GM10847 (cell line): ENCODE measurements around the gene BCO1.
A peak's percentile ranks its signal among the peaks of the same experiment; 100 is the strongest.

Source experiments
- POLR2A ChIP-seq: IDR thresholded peaks from 2 replicates; pipeline ENCODE4 v1.6.1; 2011; ENCODE audit not compliant: insufficient read length; ENCODE audit errors: extremely low read depth

The BCO1 gene

GRCh38 chr16:81284995-81285600, 46.6 kb downstream of the BCO1 start:
- no peak for TF ChIP-seq POLR2A

GRCh38 chr16:81286190-81286589, 47.7 kb downstream of the BCO1 start:
- no peak for TF ChIP-seq POLR2A

- TF ChIP-seq POLR2A: no peak
Measured at GRCh38 chr16:81291117-81291516, 52.6 kb downstream of the BCO1 start.

GRCh38 chr16:81292936-81293335, 54.4 kb downstream of the BCO1 start:
- TF ChIP-seq POLR2A: no peak

GRCh38 chr16:81293909-81294802, 55.7 kb downstream of the BCO1 start:
- TF ChIP-seq POLR2A: no peak

- TF ChIP-seq POLR2A: no peak
Measured at GRCh38 chr16:81296631-81297030, 58.1 kb downstream of the BCO1 start.

- no peak for TF ChIP-seq POLR2A
Measured at GRCh38 chr16:81307770-81308169, 69.3 kb downstream of the BCO1 start.

- TF ChIP-seq POLR2A: no peak
Measured at GRCh38 chr16:81310045-81310644, 71.7 kb downstream of the BCO1 start.

- no peak for TF ChIP-seq POLR2A
Measured at GRCh38 chr16:81311762-81312161, 73.3 kb downstream of the BCO1 start.

GRCh38 chr16:81313701-81314602, 75.5 kb downstream of the BCO1 start:
- no peak for TF ChIP-seq POLR2A

GRCh38 chr16:81314603-81315270, 76.2 kb downstream of the BCO1 start, which contains the start of gene GAN:
Gene GAN, plus strand, starts transcription at chr16:81314962. Its CDS starts 152 bp downstream, at chr16:81315114.
- TF ChIP-seq POLR2A: peak; percentile 74

GRCh38 chr16:81315271-81316175, 77.0 kb downstream of the BCO1 start:
- TF ChIP-seq POLR2A: no peak

GRCh38 chr16:81316176-81316496, 77.6 kb downstream of the BCO1 start:
- no peak for TF ChIP-seq POLR2A

- no peak for TF ChIP-seq POLR2A
Measured at GRCh38 chr16:81318711-81319110, 80.2 kb downstream of the BCO1 start.
